ENCODE data around the gene AHNAK.

AHNAK gene

DNA sequence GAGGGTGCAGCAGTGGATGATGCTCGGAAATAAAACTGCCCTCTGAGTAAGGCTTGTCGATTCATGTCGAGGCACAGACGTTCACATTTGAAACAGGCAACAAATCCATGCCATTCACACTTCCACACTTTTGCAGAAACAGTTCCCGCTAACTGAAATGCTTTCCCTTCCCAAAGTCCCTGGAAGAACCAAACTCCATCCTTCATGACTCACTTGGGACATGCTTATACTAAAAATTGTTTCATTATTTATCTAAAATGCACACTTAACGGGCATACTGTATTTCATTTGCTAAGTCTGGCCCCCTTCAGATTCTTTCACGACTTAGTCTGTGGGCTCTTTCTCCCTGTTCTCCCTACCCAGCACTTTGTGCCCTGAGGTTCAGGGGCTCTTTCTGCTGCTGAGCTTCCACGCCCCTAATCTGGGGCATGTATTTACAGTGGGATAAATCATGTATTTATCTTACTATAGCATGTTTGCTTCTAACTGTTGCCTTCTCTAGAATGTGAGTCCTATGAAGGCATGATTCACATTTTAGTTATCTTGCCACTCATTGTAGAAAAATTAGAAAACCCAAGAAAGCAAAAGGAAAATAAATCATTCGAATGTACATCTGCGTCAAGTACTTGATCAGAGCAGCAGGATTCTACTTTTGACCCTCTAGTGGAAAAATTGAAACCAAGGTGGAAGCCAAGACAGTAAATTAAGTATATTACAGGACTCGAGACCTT, 115.3 kb downstream of the AHNAK start:
- no peak for DNase-seq

DNA sequence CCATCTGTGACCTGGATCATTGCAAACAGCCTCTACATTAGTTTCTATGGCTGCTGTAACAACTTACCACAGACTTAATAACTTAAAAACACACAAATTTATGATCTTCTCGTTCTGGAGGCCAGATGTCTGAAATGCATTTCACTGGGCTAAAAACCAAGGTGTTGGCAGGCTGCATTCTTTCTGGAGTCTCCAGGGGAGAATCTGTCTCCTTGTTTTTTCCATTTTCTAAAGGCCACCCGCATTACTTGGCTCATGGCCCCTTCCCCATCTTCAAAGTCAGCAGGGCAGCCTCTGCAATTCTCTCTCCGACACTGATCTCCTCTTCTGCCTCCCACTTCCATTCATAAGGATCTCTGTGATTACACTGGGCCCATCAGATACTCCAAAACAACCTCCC, 116.2 kb downstream of the AHNAK start:
- no peak for DNase-seq

DNA sequence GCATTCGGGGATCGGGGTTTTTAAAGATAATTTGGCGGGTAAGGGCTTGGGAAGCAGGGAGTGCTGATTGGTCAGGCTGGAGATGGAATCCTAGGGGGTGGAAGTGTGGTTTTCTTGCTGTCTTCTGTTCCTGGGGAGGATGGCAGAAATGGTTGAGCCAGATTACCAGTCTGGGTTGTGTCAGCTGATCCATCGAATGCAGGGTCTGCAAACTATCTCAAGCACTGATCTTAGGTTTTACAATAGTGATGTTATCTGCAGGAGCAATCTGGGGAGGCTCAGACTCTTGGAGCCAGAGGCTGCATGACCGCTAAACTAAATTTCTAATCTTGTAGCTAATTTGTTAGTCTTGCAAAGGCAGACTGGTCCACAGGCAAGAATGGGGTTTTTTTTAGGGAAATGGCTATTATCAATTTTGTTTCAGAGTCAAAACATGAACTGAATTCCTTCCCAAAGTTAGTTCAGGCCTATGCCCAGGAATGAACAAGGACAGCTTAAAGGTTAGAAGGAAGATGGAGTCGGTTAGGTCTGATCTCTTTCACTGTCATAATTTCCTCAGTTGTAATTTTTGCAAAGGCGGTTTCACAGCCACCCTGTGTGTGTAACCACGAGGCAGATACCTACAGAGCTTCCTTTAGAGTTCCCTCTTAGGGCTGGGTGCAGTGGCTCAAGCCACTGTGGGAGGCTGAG, 117.6 kb downstream of the AHNAK start:
- no peak for DNase-seq

DNA sequence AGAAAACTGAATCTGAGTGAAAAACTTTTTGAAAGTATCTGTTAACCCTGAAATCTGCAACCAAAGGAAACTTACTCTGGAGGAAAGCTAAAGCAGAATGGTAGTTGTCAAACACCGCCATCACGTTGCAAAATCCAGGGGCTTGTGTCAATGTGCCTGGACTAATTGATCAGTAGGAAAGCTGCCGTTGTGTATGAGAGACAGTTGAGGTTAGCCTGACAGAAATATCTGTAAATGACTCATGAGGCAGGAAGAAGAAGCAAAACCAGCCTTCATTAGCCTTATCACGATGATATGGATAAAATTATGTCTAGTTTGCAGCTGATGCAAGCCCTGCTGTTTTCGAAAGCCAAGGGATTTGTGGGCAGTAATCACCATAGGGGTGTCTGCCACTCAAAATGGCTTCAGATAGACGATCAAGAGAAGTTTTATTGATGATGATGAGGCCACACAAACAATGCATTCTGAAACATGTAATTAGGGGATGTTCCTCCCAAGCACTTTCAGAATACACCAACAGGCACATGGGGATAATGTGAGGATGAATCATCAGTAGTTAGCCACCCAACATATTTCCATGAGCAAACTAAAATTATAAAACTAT, 118.9 kb downstream of the AHNAK start:
- DNase-seq, result peak; percentile 46

DNA sequence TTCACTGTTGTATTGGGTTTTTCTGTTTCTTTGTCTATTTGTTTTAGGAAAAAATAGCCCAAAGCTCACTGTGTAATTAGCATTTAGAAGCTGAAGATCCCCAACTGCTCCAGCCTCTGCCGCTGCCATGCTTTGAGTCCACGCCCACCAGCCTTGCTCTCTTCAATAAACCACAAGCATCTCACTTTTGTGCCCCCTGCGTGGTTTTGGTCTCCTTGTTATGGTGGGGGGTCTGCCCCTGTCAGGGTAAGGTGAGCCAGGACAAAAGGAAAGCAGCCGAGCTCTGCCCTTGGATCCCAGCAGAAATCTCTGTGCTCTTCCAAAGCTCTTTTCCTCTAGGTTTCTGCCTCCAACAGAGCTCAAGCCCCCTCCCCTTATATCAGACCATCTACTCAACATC, 123.6 kb downstream of the AHNAK start:
- no peak for DNase-seq

DNA sequence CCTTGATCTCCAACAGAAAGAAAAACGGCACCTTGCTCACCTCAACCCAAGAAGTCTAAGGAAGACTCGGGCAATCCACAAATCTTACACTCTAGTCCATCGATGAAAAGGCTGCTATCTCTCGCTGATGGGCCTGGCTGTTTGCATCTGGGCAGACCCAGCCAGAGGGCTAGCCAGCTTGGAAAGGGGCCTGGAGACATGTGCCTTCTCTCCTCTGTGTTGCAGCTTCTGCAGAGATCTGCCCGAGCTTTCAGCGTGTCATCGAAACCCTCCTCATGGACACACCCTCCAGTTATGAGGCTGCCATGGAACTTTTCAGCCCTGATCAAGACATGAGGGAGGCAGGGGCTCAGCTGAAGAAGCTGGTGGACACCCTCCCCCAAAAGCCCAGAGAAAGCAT, 124.6 kb downstream of the AHNAK start:
- no peak for DNase-seq

DNA sequence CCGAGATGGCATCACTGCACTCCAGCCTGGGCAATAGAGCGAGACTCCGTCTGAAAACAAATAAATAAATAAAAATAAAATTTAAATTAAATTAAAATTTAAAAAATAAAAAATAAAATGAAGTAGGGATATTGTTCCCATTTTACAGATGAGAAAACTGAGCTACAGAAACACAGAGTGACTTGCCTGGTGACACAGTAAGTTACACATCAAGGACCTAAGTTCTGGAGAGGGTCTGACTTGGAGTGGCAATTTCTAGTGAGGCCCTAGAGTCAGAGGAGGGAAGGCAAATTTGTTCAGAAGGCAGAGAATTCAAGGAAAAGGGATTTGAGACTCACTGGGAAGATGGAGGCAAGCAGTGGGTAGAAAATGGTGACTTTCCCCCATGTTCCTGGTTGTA, 125.7 kb downstream of the AHNAK start:
- DNase-seq, result no peak

DNA sequence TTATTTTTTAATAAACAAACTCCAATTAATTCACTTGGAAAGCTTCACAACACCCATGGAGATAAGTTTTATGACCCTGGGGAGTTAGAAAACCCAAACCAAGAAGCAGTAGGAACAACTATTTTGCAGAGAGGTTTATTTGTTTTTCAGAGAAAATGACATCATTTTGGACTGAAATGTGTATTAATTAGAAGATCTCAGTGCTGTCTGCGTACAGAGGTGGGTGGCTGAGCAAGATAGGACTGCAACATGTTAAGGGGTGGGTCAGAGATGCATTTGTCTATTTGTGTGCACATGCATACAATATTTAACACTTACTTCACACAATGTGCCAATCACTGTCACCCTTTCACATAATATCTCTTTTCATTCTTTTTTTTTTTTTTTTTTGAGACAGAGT, 126.7 kb downstream of the AHNAK start:
- no peak for DNase-seq

DNA sequence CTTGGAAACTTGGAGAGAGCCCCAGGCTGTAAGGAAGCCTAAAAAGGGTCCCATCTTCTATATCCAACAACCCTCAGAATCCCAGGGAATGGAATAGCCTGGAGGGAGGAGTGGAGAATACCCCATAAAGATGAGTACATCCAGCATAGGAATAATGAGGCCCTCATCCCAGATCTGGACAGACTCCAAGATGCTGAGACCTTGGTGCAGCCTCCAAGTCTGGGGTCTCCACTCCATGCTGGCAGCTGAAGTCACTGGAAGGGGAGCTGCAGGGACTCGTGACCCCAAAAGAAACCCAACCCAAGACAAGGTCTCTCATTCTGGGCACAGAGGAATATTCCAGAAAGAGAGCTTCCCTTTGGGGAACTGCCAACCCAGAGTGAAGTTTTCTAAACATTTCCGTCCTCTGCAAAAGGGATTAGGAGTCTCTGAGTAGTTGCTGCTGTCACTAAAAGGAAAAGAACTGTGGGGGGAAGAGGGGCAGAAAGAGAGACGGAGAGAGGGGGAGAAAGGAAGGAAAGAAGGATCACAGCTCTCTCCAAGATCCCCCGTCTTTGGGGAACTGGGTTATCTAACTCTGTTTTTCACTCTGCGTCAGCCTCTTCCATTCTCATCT, 127.2 kb downstream of the AHNAK start:
- DNase-seq, result no peak

DNA sequence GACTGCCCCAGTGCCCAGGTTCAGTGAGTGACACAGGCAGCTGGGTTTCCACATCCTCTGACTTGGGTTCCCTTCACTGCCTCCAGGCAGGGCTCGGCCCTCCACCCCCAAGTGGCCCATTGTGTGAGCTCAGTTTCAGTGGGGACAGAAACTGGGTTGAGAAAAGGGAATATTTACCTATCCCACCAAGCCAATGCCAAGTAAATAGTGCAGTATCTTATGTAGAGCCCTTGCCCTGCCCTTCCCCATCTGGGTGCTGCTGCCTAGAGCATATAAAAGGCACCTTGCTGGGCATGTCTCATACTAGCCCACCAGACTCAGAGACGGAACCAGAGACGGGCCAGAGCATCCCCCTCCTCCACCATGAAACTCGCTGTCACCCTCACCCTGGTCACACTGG, 127.9 kb downstream of the AHNAK start, which contains the start of gene SCGB1A1:
Gene SCGB1A1, plus strand, starts transcription at position 301 of the 400 bp plus-strand sequence. Its CDS starts 63 bp downstream, at position 364.
- DNase-seq, result no peak

DNA sequence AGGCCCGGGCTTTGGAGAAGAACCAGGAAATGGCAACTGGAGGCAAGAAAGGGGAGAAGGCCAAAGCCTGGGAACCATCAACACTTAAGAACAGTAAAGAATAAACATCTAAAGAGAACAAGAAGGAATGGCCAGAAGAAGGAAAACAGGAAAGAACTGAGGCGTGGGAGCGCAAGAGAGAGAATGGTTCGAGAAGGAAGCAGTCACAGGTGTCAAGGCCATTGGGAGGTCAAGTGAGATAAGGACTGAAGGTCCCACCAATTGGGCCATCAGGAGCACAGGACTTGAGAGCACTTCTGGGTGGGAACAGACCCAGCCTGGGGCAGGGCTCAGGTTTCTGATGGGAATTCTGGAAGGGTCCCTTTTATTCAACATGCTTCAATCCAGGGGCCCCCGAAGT, 128.5 kb downstream of the AHNAK start:
- DNase-seq, result no peak

DNA sequence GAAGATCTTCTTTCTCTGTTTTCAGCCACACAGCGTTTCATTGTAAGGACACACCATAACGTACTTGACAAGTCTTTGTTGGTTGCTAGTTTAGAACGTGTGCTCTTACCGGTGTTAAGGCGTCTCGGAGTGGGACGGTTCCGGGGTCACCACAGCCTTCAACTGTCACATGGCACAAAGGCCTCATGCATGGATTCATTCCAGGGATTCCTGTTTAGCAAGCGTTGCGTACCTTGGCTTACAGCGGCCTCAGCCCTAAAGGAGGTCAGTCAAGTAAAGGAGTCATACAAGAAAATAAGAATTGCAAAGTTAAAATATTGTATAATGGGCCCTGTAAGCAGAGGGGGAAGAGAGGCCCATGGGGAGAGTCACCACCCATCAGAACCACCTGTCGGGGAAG, 130.0 kb downstream of the AHNAK start:
- DNase-seq, result no peak

DNA sequence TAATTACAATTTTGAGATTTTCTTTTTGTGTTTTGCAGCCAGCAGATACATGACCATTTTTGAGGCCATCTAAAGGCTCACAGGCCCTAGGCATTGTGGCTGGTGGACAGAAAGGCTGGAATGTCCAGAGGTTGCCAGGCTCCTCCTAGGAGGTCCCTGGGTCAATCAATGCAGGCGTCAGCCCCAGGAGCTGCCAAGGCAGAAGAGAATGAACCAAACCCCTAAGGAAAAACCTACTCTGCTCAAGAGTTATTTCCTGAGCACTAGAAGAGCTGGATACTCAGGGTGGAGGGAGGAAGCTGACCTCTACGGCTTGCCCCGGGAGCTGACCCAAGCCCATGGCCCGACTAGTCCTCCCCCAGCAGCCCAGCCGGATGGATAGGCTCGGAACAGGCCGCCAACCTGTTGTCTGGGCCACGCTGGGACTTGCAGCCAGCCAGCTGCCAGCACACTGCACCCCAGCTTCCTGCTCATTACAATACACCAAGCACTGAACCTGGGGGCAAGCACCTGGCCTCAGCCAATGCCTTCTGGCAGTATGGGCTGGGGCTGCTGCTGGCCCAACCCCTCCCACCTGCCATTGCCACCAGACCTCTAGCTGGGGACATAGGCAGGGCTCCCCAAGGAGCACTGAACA, 133.4 kb downstream of the AHNAK start:
- no peak for DNase-seq

DNA sequence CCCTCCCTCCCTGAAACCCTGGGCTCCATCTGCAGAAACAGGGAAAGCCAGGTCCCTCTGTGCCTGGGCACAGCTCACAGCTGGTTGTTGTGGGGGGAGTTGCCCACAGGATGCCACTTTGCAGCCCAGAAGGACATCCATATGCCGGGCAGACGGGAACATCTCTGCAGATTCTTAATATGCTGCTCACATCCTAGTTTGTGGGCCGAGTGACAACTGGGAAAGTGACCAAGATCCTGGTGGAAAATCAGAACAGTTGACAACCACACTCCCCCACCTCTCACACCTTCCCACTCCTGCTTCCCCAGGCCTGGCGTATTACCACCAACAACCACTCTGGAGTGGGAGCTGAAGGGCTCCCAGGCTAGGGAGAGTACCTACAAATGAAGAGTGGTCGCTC, 135.1 kb downstream of the AHNAK start:
- DNase-seq, result no peak

DNA sequence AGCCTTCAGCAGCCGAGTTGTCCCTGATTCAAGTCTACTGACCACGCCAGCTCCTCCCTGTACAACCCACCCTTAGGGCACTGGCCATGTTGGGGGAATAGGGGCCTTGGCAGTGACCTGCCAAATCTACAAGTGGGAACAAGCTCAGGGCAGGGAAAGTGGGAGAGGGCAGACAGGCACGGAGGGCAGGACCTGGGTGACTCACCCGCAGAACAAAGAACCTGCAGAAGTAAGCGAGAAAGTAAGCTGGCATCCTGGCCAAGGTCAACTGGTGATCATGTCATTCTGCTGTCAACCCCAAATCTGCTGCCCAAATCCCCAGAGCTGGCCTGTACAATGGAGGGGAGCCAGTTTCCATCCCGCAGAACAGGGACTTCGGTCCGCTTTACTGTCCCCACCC, 135.6 kb downstream of the AHNAK start:
- DNase-seq, result no peak

DNA sequence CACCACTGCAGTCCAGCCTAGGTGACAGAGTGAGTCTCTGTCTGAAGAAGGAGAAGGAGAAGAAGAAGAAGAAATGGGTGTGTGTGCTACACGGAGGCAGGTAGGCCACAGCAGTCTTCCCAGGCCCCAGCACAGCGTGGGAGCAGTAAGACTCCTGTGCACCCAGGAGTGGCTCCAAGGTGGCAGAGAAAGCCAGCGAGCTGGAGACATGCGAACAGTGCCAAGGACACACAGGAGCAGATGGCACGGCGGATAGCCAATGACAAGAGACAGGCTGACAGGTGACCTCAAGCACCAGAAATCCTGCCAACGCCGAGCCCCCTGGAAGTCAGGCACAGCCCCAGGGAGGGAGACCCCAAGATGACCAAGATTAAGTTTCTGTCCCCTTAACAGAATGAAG, 136.8 kb downstream of the AHNAK start:
- DNase-seq, result no peak

DNA sequence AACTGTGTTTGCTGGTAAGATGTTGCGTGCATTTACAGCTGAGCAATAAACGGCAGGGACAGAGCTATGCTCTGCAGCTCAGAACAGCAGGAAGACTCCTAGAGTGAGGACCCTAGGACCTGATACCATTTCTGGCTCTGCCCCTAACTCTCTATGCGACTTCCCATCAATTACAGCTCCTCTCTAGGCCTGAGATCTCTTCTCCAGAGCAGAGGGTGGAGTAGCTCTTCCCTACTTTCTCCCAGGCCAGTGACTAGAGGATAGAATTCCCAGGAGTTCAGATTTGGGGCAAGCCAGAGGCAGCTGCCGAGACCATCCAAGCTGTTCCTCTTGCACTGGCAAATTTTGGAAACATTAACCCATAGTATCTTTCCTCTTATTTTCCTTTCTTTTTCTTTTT, 140.6 kb downstream of the AHNAK start:
- DNase-seq, result no peak

DNA sequence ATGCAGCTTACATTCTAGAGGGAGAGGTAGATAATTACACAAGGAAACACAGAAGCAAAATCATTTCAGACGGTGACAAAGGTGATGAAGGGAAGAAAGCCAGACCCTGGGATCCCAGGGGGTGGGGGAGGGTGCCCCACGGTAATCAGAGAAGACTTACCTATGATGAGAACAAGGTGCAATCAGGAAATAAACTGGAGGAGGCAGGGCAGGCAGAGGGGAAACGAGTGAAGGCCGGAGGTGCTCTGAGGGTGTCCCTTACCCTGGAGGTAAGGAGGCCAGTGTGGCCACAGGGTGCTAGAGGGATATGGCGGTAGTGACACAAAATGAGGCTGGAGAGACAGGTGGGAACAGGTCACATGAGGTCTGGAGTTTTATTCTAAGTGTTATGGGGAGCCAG, 141.7 kb downstream of the AHNAK start:
- no peak for DNase-seq

DNA sequence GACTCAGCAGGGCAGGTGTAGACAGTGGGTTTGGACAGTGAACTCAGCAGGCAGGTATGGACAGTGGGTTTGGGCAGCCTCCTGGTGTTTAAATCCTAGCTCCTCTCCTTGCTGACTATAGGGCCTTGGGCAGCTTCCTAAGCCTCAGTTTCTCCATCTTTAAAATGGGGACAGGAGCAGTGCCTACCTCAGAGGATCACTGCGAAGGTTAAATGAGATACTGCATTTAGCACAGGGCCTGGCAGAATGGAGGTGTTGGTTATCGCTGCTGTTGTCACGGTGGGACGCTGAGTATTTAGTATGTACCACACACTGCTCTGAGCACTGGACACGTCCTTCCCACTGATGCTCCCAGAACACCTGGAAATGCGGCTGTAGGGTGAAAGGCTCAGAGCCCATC, 142.2 kb downstream of the AHNAK start:
- no peak for DNase-seq

DNA sequence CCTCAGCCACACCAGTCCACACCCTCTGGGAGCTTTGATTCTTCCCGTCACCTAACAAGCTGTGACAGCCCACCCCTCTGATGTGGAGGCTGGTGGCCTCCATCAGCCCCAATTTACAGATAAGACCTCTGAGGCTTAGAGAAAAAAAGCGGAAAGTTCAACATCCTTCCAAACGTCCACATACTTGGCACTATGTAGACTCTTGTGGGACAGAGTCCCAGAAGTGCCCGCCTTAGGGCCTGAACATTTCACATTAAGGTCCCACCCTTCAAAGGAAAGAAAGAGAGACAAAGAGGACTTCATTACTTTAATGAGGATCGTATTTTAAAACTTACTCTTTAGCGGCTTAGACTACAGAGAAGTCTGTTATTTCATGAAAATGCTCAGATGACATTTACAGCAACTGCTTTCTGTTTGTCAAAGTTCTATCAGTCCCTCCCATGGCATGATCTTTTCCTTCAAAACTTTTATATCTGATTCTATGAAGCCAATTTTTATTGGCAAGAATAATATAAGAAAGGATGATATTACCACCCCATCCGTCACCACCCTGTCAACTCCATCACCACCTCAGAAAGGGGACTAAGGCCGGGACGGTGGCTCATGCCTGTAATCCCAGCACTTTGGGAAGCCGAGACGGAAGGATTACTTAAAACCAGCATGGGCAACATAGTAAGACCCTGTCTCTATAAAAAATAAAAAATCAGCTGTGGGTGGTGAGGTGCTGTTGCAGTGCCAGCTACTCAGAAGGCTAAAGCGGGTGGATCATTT, 143.5 kb downstream of the AHNAK start:
- DNase-seq, result no peak

DNA sequence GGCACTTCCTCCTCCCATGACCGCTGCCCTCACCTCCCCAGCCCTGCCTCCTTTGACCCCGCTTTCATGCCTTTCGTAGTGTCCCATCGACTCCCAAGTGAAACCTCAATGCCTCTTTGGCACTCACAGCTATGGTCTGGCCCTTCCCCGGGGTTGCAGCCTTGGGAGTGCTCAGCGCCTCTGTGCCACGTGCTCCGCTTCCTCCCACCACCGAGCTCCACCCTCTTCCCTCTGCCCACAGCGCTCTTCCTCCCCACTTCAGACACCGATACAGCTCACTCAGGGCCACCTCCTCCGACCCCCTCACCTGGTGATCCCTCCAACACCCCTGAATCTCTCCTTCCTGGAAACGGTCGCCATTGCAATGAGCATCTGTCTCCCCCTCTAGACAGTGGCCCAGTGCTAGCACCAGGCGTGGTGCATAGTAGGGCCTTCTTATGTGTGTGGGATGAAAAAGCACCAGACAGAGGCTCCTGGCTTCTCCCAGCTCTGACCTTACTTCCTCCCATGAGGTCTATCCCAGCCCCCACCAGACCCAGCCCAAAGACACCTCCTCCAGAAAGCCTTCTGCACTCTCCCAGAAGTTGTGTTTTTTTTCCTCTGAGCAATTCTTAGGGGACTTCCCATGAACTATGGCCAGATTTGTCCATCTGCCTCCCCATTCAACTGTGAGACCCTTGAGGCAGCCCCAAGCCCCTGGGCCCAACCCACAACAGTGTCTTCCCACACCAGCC, 144.2 kb downstream of the AHNAK start:
- peak; percentile 70 for DNase-seq

DNA sequence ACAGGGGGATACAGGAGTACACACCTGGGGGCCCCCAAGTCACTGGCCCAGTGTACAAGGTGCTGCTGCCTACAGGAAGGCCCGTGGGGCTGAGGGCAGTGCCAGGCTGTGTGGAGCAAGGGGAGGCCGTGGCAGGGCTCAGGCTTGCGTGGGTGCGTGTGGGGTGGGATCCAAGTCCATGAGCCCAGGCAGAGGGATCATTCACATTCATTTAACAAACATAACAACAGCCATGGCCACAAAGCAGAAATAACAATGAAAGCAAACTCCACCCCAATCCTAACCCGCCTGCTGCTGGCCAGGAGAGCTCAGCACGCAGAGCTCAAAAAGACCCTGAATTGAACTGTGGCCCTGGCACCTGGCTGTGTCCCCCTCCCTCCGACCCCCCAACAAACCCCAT, 144.8 kb downstream of the AHNAK start:
- DNase-seq, result no peak

Data from stimulated activated CD4-positive, alpha-beta T cell treated with anti-CD3 and anti-CD28 coated beads, Interleukin-15, amount 100 ng/mL, for 24 hours (primary cell).